Vagina (tissue), 2 donors: ENCODE results near the gene APBB2. TPM values are rescaled to one million over a fixed set of nuclear protein-coding genes. Genes with fewer than 3 reads are reported as not detected.
A peak's percentile ranks its signal among the peaks of the same experiment; 100 is the strongest.

ENCODE experiments used
- DNase-seq, 2 donors: peaks; one replicate each; pipeline ENCODE4 v3.0.0-alpha.2; 2017; ENCODE audit errors: extremely low spot score in 2 of 2
- H3K27ac ChIP-seq: fragments of 200-600 bp; sonication (generic); one replicate; pipeline ENCODE4 v1.5.1; 2019
- H3K27me3 ChIP-seq: fragments of 200-600 bp; sonication (generic); one replicate; pipeline ENCODE4 v1.5.1; 2019
- H3K36me3 ChIP-seq, 2 donors: fragments of 200-600 bp; sonication (generic); one replicate each; pipeline ENCODE4 v1.5.1; 2017 to 2019
- H3K4me1 ChIP-seq: fragments of 200-600 bp; sonication (generic); one replicate; pipeline ENCODE4 v1.5.1; 2019
- H3K4me3 ChIP-seq, 2 donors: fragments of 200-600 bp; sonication (generic); 1 replicate in 1 of 2; 2 replicates in 1 of 2; pipeline ENCODE4 v1.5.1; 2016 to 2019
- H3K9me3 ChIP-seq: fragments of 200-600 bp; sonication (generic); one replicate; pipeline ENCODE4 v1.5.1; 2019
- CTCF ChIP-seq, 3 experiments: fragments of 450-650 bp in 2 of 3; fragments of 200-600 bp in 1 of 3; sonication (generic) in 1 of 3; IDR thresholded peaks; one replicate each; pipeline ENCODE4 v1.5.1; 2017 to 2019; ENCODE audit warnings: antibody characterized with exemption in 3 of 3, mild to moderate bottlenecking in 2 of 3, moderate library complexity in 2 of 3
- POLR2A ChIP-seq, 2 donors: fragments of 450-650 bp; IDR thresholded peaks; one replicate each; pipeline ENCODE4 v1.6.1; 2017; ENCODE audit warnings: antibody characterized with exemption in 2 of 2, mild to moderate bottlenecking in 2 of 2, moderate library complexity in 2 of 2
- POLR2AphosphoS5 ChIP-seq, 2 donors: sonication (generic); formaldehyde crosslinking; IDR thresholded peaks; one replicate each; pipeline ENCODE4 v1.9.0; 2017; ENCODE audit warnings: antibody characterized with exemption in 2 of 2, mild to moderate bottlenecking in 2 of 2, low read depth in 1 of 2; ENCODE audit not compliant: insufficient read depth in 1 of 2
- intact Hi-C: fragments of 100-400 bp; cut with DNase I; formaldehyde crosslinking; loops from one replicate; pipeline ENCODE4 v1.15.1; 2023
- total RNA-seq: library from RNA; depleted of rRNA; stranded (reverse); fragments of >200 nt; gene quantifications from one replicate; pipeline ENCODE4 v1.2.3, GENCODE V29; 2016

The APBB2 gene
- total RNA-seq, 1 donor from 2014 or later = 68.8 TPM

GRCh38 chr4:40952672-40953071 lies 261.7 kb downstream of the APBB2 start:
- Histone ChIP-seq H3K27ac (no peak overlapping the region), H3K4me1 (peaks cover 19% of the 10 kb centered on the region), H3K36me3 (no peaks in the 10 kb centered on the region), H3K27me3 (no peaks in the 10 kb centered on the region), H3K4me3 (no peak overlapping the region), H3K9me3 (no peaks in the 10 kb centered on the region)
- intact Hi-C loops = no loop called here
- TF ChIP-seq POLR2AphosphoS5 (IDR thresholded peaks at IDR 0.05; ENCODE audit: insufficient read depth in 1 of 2, low read depth in 1 of 2) = no peak
- no peak for DNase-seq

- no peak overlapping the region for H3K27ac ChIP-seq
- intact Hi-C loops = no loop called here
- H3K9me3 ChIP-seq = no peaks in the 10 kb centered on the region
- TF ChIP-seq POLR2A (IDR thresholded peaks at IDR 0.05) = no peak
- no peak for TF ChIP-seq POLR2AphosphoS5 (IDR thresholded peaks at IDR 0.05; ENCODE audit: insufficient read depth in 1 of 2, low read depth in 1 of 2)
- no peak for TF ChIP-seq CTCF (IDR thresholded peaks at IDR 0.05)
- peaks cover 19% of the 10 kb centered on the region for H3K4me1 ChIP-seq
- DNase-seq = no peak
- no peak overlapping the region for H3K4me3 ChIP-seq
- no peaks in the 10 kb centered on the region for H3K27me3 ChIP-seq
- H3K36me3 ChIP-seq = no peaks in the 10 kb centered on the region
Observed at GRCh38 chr4:40952217-40952616, 262.1 kb downstream of the APBB2 start.

DNA sequence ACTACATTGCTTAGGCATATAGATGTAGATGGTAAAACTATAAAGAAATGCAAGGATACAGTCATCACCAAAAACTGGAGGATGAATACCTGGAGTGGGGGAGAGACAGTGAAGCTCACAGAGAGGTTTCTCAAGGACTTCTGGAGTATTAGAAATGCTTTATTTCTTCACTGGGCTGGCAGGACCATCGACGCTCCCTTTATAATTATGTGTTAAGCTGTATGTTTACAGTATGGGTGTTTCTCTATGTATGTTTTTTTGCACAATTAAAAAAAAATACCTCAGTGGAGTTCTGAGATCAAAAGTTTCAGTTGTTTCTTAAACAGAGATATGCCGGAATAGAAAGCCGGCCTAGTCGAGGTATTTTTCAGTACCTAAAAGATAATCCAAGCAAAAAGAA lies 263.3 kb downstream of the APBB2 start:
- no peak for DNase-seq
- TF ChIP-seq CTCF (IDR thresholded peaks at IDR 0.05) = no peak
- TF ChIP-seq POLR2A (IDR thresholded peaks at IDR 0.05) = no peak
- no peak for TF ChIP-seq POLR2AphosphoS5 (IDR thresholded peaks at IDR 0.05; ENCODE audit: insufficient read depth in 1 of 2, low read depth in 1 of 2)
- Histone ChIP-seq H3K36me3 (no peaks in the 10 kb centered on the region), H3K4me1 (peaks cover 19% of the 10 kb centered on the region), H3K9me3 (no peaks in the 10 kb centered on the region), H3K27ac (no peak overlapping the region), H3K4me3 (no peak overlapping the region), H3K27me3 (no peaks in the 10 kb centered on the region)
- intact Hi-C loops = no loop called here

- no peak overlapping the region for H3K4me3 ChIP-seq
- no peaks in the 10 kb centered on the region for H3K27me3 ChIP-seq
- DNase-seq = no peak
- H3K4me1 ChIP-seq = peaks cover 13% of the 10 kb centered on the region
- peak overlapping the region; percentile 20 for H3K27ac ChIP-seq
- no peaks in the 10 kb centered on the region for H3K9me3 ChIP-seq
- TF ChIP-seq CTCF (IDR thresholded peaks at IDR 0.05) = no peak
- no peak for TF ChIP-seq POLR2A (IDR thresholded peaks at IDR 0.05)
- no peak for TF ChIP-seq POLR2AphosphoS5 (IDR thresholded peaks at IDR 0.05; ENCODE audit: insufficient read depth in 1 of 2, low read depth in 1 of 2)
- intact Hi-C loops = no loop called here
- H3K36me3 ChIP-seq = no peaks in the 10 kb centered on the region
Observed at GRCh38 chr4:40949358-40950100, 264.8 kb downstream of the APBB2 start.

- H3K4me3 ChIP-seq = no peak overlapping the region
- no peak for DNase-seq
- intact Hi-C loops = no loop called here
- H3K27ac ChIP-seq = no peak overlapping the region
- no peaks in the 10 kb centered on the region for H3K4me1 ChIP-seq
- TF ChIP-seq POLR2AphosphoS5 (IDR thresholded peaks at IDR 0.05; ENCODE audit: insufficient read depth in 1 of 2, low read depth in 1 of 2) (no peak), POLR2A (IDR thresholded peaks at IDR 0.05) (no peak), CTCF (IDR thresholded peaks at IDR 0.05) (no peak)
- no peaks in the 10 kb centered on the region for H3K9me3 ChIP-seq
- H3K36me3 ChIP-seq = peaks cover 0 to 2% of the 10 kb centered on the region in 2 donors
- H3K27me3 ChIP-seq = no peaks in the 10 kb centered on the region
Observed at GRCh38 chr4:40948014-40948413, 266.3 kb downstream of the APBB2 start.
